ENCODE data around the gene YBEY. TPM values are rescaled to one million over a fixed set of nuclear protein-coding genes. Genes with fewer than 3 reads are reported as not detected.

YBEY gene
- total RNA-seq, 2 donors from 2014 or later: 19.6 to 23.3 TPM

DNA sequence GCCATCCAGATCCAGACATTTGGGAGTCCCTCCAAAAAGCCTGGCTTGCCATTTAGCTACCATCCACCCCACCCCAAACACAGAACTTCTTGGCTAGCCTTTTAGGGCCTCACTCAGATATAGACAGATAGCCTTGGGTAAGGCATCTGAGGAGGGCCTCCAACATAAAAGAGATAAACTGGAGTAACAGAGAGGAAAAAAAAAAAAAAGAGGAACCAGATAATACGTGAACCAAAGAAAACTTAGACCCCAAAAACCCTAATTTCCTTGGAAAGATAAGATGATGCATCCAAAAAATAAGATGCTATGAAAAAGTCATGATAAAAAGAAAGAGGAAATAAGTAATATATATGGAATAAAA lies 37.7 kb upstream of the YBEY start:
- no peak overlapping the region for H3K27ac ChIP-seq (ENCODE audit: low read depth, low read length)
- no peaks in the 10 kb centered on the region for H3K27me3 ChIP-seq (ENCODE audit: control insufficient read depth, insufficient read depth, low read length, poor library complexity, severe bottlenecking)
- no peaks in the 10 kb centered on the region for H3K9me3 ChIP-seq (ENCODE audit: control insufficient read depth, low read length)
- Mint-ChIP-seq H3K4me1 (no peaks in the 10 kb centered on the region), H3K27ac (no peak overlapping the region), H3K4me3 (no peak overlapping the region), H3K9me3 (no peaks in the 10 kb centered on the region), H3K36me3 (ENCODE audit: low read depth) (peaks cover 85% of the 10 kb centered on the region), H3K27me3 (ENCODE audit: insufficient read depth) (no peaks in the 10 kb centered on the region)
- H3K4me1 ChIP-seq (ENCODE audit: control insufficient read depth, insufficient read depth, low read length): no peaks in the 10 kb centered on the region
- H3K4me3 ChIP-seq (ENCODE audit: low read length): no peak overlapping the region
- WGBS, 2 experiments (ENCODE audit: insufficient coverage in 1 of 2, insufficient read length in 1 of 2): no CpG with 5 or more reads among the region's 1 CpG
- TF ChIP-seq, protein P1, sequence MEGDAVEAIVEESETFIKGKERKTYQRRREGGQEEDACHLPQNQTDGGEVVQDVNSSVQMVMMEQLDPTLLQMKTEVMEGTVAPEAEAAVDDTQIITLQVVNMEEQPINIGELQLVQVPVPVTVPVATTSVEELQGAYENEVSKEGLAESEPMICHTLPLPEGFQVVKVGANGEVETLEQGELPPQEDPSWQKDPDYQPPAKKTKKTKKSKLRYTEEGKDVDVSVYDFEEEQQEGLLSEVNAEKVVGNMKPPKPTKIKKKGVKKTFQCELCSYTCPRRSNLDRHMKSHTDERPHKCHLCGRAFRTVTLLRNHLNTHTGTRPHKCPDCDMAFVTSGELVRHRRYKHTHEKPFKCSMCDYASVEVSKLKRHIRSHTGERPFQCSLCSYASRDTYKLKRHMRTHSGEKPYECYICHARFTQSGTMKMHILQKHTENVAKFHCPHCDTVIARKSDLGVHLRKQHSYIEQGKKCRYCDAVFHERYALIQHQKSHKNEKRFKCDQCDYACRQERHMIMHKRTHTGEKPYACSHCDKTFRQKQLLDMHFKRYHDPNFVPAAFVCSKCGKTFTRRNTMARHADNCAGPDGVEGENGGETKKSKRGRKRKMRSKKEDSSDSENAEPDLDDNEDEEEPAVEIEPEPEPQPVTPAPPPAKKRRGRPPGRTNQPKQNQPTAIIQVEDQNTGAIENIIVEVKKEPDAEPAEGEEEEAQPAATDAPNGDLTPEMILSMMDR (conservative IDR thresholded peaks at IDR 0.05): no peak
- peaks cover 97% of the 10 kb centered on the region for H3K36me3 ChIP-seq (ENCODE audit: control insufficient read depth, insufficient read depth, low read length)
- H3K9ac ChIP-seq (ENCODE audit: extremely low read depth, low read length, poor library complexity, severe bottlenecking): no peak overlapping the region
- no peak for DNase-seq

GRCh38 chr21:46248827-46249226 lies 37.3 kb upstream of the YBEY start:
- Mint-ChIP-seq H3K4me1 (no peaks in the 10 kb centered on the region), H3K27me3 (ENCODE audit: insufficient read depth) (no peaks in the 10 kb centered on the region), H3K9me3 (no peaks in the 10 kb centered on the region), H3K4me3 (no peak overlapping the region), H3K36me3 (ENCODE audit: low read depth) (peaks cover 85% of the 10 kb centered on the region), H3K27ac (peak overlapping the region; percentile 37)
- Histone ChIP-seq H3K9me3 (ENCODE audit: control insufficient read depth, low read length) (no peaks in the 10 kb centered on the region), H3K36me3 (ENCODE audit: control insufficient read depth, insufficient read depth, low read length) (peaks cover 97% of the 10 kb centered on the region), H3K27ac (ENCODE audit: low read depth, low read length) (no peak overlapping the region), H3K9ac (ENCODE audit: extremely low read depth, low read length, poor library complexity, severe bottlenecking) (no peak overlapping the region), H3K4me3 (ENCODE audit: low read length) (no peak overlapping the region), H3K4me1 (ENCODE audit: control insufficient read depth, insufficient read depth, low read length) (no peaks in the 10 kb centered on the region), H3K27me3 (ENCODE audit: control insufficient read depth, insufficient read depth, low read length, poor library complexity, severe bottlenecking) (no peaks in the 10 kb centered on the region)
- WGBS, 2 experiments (ENCODE audit: insufficient coverage in 1 of 2, insufficient read length in 1 of 2): 97% methylated on average over 2 of the region's 2 CpGs
- DNase-seq: no peak
- TF ChIP-seq, protein P1 (conservative IDR thresholded peaks at IDR 0.05): no peak

DNA sequence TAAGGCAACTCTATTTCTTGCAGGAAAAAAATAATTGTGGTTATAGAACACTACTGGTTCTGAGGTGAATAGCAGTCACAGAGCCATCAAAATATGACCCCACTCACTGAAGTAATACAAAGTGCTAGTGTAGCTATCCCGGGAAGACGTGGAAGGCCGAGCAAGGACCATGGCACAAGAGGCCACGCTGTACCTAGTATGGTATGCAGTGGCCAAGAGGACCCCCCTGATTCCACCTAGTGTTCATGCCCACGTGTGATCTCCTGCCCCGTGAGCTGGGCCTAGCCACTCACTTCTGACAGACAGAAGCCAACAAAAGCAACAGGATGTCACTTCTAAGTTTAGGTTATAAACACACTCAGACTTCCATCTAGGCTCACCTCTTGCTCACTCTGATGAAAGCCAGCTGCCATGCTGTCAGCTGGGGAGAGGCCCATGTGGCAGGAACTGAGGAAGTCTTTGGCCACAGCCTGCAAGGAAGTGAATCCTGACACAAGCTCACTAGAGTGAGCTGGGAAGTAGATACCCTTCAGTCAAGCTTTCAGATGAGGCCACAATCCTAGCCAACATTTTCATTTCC lies 35.9 kb upstream of the YBEY start:
- H3K36me3 ChIP-seq (ENCODE audit: control insufficient read depth, insufficient read depth, low read length): peaks cover 97% of the 10 kb centered on the region
- Mint-ChIP-seq H3K4me1 (no peaks in the 10 kb centered on the region), H3K9me3 (no peaks in the 10 kb centered on the region), H3K4me3 (no peak overlapping the region), H3K27me3 (ENCODE audit: insufficient read depth) (no peaks in the 10 kb centered on the region), H3K36me3 (ENCODE audit: low read depth) (peaks cover 88% of the 10 kb centered on the region), H3K27ac (no peak overlapping the region)
- TF ChIP-seq, protein P1 (conservative IDR thresholded peaks at IDR 0.05): no peak
- no peaks in the 10 kb centered on the region for H3K9me3 ChIP-seq (ENCODE audit: control insufficient read depth, low read length)
- no peak overlapping the region for H3K4me3 ChIP-seq (ENCODE audit: low read length)
- H3K4me1 ChIP-seq (ENCODE audit: control insufficient read depth, insufficient read depth, low read length): no peaks in the 10 kb centered on the region
- DNase-seq: no peak
- WGBS, 2 experiments (ENCODE audit: insufficient coverage in 1 of 2, insufficient read length in 1 of 2): 91 to 100% methylated on average over 6 of the region's 6 CpGs
- no peak overlapping the region for H3K27ac ChIP-seq (ENCODE audit: low read depth, low read length)
- H3K27me3 ChIP-seq (ENCODE audit: control insufficient read depth, insufficient read depth, low read length, poor library complexity, severe bottlenecking): no peaks in the 10 kb centered on the region
- no peak overlapping the region for H3K9ac ChIP-seq (ENCODE audit: extremely low read depth, low read length, poor library complexity, severe bottlenecking)

Measured in endodermal cell (in vitro differentiated cells).